ENCODE results near the gene CTDSPL.
"Not testable (repeated sequence)": the region's sequence is repeated elsewhere in the genome, so short reads cannot be mapped to it uniquely, and the experiment has no call there.

The CTDSPL gene

DNA sequence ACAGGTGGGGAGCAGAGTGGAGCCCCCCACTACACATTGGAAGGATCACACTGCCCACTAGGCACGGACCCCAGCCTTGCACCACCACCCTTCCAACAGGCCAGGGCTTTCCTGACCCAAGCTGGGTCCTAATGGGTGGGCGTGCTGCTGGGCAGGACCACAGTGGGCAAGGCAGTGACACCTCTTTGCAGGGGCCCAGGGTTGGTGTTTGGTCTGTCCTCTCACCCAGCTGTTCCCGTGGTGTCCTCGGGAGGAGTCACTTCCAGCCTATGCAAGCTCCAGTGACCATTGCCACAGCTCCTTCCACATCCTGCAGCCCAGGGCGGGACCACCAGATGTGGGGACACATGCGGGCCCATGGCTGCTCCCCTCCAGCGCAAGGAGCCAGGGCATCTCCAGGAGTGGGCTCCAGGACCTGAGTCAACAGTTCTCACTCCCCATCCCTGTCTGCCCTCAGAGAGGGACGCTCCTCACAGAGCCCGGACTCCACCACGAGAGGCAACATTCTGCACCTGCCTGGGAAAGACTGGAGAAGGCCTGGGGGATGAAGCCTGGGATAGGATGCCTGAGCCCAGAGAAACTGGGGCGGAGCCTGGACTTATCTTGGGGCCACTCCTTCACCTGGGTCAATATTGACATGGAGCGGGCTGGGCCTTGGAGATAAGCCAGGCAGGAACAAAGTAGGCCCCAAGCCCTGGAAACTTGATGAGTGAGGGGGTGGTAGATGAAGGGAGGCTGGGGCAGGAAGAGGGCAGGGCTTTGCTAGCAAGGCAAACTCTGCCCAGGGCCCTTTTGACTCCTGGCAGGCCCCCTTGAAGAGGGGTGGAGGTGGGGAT lies 125.0 kb downstream of the CTDSPL start:
- no peaks in the 10 kb centered on the region for H3K27me3 ChIP-seq (ENCODE audit: insufficient read depth, low read length, poor library complexity)
- no peak overlapping the region for H2AFZ ChIP-seq (ENCODE audit: low read depth, low read length)
- H4K20me1 ChIP-seq (ENCODE audit: insufficient read depth, low read length): no peaks in the 10 kb centered on the region
- H3K4me3 ChIP-seq (ENCODE audit: low read depth in 1 of 2, low read length in 2 of 2): no peak overlapping the region
- no peaks in the 10 kb centered on the region for H3K4me1 ChIP-seq (ENCODE audit: insufficient read depth, low read length)
- H3K9me3 ChIP-seq (ENCODE audit: insufficient read depth, low read length, severe bottlenecking): no peaks in the 10 kb centered on the region
- H3K36me3 ChIP-seq (ENCODE audit: insufficient read depth, low read length): peaks cover 25% of the 10 kb centered on the region
- ATAC-seq (ENCODE audit: insufficient read depth, low read depth) (peak; percentile 30; the same call in 1 of the 3 replicates), DNase-seq (no peak)
- H3K4me2 ChIP-seq (ENCODE audit: insufficient read depth, low read length): no peak overlapping the region
- H3K27ac ChIP-seq (ENCODE audit: low read length): no peak overlapping the region
- no peak overlapping the region for H3K9ac ChIP-seq (ENCODE audit: low read depth, low read length)
- TF ChIP-seq EZH2 (IDR thresholded peaks at IDR 0.05; ENCODE audit: borderline replicate concordance, low read depth, low read length, severe bottlenecking): no peak
- TF ChIP-seq, protein P1, sequence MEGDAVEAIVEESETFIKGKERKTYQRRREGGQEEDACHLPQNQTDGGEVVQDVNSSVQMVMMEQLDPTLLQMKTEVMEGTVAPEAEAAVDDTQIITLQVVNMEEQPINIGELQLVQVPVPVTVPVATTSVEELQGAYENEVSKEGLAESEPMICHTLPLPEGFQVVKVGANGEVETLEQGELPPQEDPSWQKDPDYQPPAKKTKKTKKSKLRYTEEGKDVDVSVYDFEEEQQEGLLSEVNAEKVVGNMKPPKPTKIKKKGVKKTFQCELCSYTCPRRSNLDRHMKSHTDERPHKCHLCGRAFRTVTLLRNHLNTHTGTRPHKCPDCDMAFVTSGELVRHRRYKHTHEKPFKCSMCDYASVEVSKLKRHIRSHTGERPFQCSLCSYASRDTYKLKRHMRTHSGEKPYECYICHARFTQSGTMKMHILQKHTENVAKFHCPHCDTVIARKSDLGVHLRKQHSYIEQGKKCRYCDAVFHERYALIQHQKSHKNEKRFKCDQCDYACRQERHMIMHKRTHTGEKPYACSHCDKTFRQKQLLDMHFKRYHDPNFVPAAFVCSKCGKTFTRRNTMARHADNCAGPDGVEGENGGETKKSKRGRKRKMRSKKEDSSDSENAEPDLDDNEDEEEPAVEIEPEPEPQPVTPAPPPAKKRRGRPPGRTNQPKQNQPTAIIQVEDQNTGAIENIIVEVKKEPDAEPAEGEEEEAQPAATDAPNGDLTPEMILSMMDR (IDR thresholded peaks at IDR 0.05; ENCODE audit: borderline replicate concordance, extremely low read depth, low read length, poor library complexity, severe bottlenecking): no peak
- H3K79me2 ChIP-seq (ENCODE audit: insufficient read depth, low read length): no peaks in the 10 kb centered on the region

- peaks cover 19% of the 10 kb centered on the region for H3K36me3 ChIP-seq (ENCODE audit: insufficient read depth, low read length)
- no peak overlapping the region for H3K4me2 ChIP-seq (ENCODE audit: insufficient read depth, low read length)
- no peak overlapping the region for H3K27ac ChIP-seq (ENCODE audit: low read length)
- DNase-seq: no peak
- no peaks in the 10 kb centered on the region for H3K4me1 ChIP-seq (ENCODE audit: insufficient read depth, low read length)
- H3K4me3 ChIP-seq (ENCODE audit: low read depth in 1 of 2, low read length in 2 of 2): no peak overlapping the region
- no peaks in the 10 kb centered on the region for H3K27me3 ChIP-seq (ENCODE audit: insufficient read depth, low read length, poor library complexity)
- no peaks in the 10 kb centered on the region for H4K20me1 ChIP-seq (ENCODE audit: insufficient read depth, low read length)
- TF ChIP-seq, protein P1 (IDR thresholded peaks at IDR 0.05; ENCODE audit: borderline replicate concordance, extremely low read depth, low read length, poor library complexity, severe bottlenecking): no peak
- no peak for TF ChIP-seq EZH2 (IDR thresholded peaks at IDR 0.05; ENCODE audit: borderline replicate concordance, low read depth, low read length, severe bottlenecking)
- ATAC-seq (ENCODE audit: insufficient read depth, low read depth): no peak
- H2AFZ ChIP-seq (ENCODE audit: low read depth, low read length): no peak overlapping the region
- H3K9me3 ChIP-seq (ENCODE audit: insufficient read depth, low read length, severe bottlenecking): no peaks in the 10 kb centered on the region
- no peak overlapping the region for H3K9ac ChIP-seq (ENCODE audit: low read depth, low read length)
- H3K79me2 ChIP-seq (ENCODE audit: insufficient read depth, low read length): no peaks in the 10 kb centered on the region
Measured at GRCh38 chr3:37987315-37987697, 125.6 kb downstream of the CTDSPL start.

- Histone ChIP-seq H3K4me3 (ENCODE audit: low read depth in 1 of 2, low read length in 2 of 2) (no peak overlapping the region), H4K20me1 (ENCODE audit: insufficient read depth, low read length) (no peaks in the 10 kb centered on the region), H3K79me2 (ENCODE audit: insufficient read depth, low read length) (no peaks in the 10 kb centered on the region), H3K36me3 (ENCODE audit: insufficient read depth, low read length) (peaks cover 14% of the 10 kb centered on the region), H3K27me3 (ENCODE audit: insufficient read depth, low read length, poor library complexity) (no peaks in the 10 kb centered on the region), H2AFZ (ENCODE audit: low read depth, low read length) (no peak overlapping the region), H3K4me2 (ENCODE audit: insufficient read depth, low read length) (no peak overlapping the region), H3K27ac (ENCODE audit: low read length) (no peak overlapping the region), H3K9ac (ENCODE audit: low read depth, low read length) (no peak overlapping the region), H3K9me3 (ENCODE audit: insufficient read depth, low read length, severe bottlenecking) (no peaks in the 10 kb centered on the region), H3K4me1 (ENCODE audit: insufficient read depth, low read length) (no peaks in the 10 kb centered on the region)
- DNase-seq (no peak), ATAC-seq (ENCODE audit: insufficient read depth, low read depth) (no peak)
- TF ChIP-seq, protein P1 (IDR thresholded peaks at IDR 0.05; ENCODE audit: borderline replicate concordance, extremely low read depth, low read length, poor library complexity, severe bottlenecking): no peak
- TF ChIP-seq EZH2 (IDR thresholded peaks at IDR 0.05; ENCODE audit: borderline replicate concordance, low read depth, low read length, severe bottlenecking): no peak
Measured at GRCh38 chr3:37987751-37988179, 126.1 kb downstream of the CTDSPL start.

GRCh38 chr3:37988376-37988775 lies 126.7 kb downstream of the CTDSPL start:
- not testable (repeated sequence) for H3K4me3 ChIP-seq (ENCODE audit: low read depth in 1 of 2, low read length in 2 of 2); H2AFZ ChIP-seq (ENCODE audit: low read depth, low read length); H3K27ac ChIP-seq (ENCODE audit: low read length); H3K9me3 ChIP-seq (ENCODE audit: insufficient read depth, low read length, severe bottlenecking); H3K4me2 ChIP-seq (ENCODE audit: insufficient read depth, low read length); H3K79me2 ChIP-seq (ENCODE audit: insufficient read depth, low read length); DNase-seq; H3K27me3 ChIP-seq (ENCODE audit: insufficient read depth, low read length, poor library complexity); H4K20me1 ChIP-seq (ENCODE audit: insufficient read depth, low read length); ATAC-seq (ENCODE audit: insufficient read depth, low read depth); H3K4me1 ChIP-seq (ENCODE audit: insufficient read depth, low read length); H3K9ac ChIP-seq (ENCODE audit: low read depth, low read length)
- H3K36me3 ChIP-seq (ENCODE audit: insufficient read depth, low read length): peaks cover 12% of the 10 kb centered on the region
